NCI-H2196 (cell line): ENCODE results near the gene NUMB.

ENCODE experiments used
- DNase-seq: peaks from one replicate; lab custom pipeline; 2025; ENCODE audit not compliant: unreplicated experiment; lab: John Stamatoyannopoulos, UW

The NUMB gene

DNA sequence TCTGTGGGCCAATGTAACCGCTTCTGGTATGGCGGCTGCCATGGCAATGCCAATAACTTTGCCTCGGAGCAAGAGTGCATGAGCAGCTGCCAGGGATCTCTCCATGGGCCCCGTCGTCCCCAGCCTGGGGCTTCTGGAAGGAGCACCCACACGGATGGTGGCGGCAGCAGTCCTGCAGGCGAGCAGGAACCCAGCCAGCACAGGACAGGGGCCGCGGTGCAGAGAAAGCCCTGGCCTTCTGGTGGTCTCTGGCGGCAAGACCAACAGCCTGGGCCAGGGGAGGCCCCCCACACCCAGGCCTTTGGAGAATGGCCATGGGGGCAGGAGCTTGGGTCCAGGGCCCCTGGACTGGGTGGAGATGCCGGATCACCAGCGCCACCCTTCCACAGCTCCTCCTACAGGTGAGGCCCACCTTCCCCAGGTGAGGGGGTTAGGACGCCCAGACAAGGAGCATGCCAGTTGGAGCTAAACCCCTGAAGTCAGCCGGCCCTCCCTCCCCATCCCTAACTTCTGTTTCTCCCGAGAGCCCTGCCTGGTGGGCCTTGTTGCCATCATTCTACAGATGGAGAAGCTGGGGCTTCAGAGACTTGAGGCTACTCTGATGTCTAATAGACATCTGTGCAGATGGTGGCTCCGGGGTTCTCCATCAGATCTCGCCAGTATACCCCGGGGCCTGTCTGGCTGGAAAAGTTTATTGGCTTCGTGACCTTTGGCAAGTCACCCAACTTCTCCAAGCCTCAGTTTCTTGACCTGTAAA lies 195.7 kb downstream of the NUMB start:
- DNase-seq: no peak

DNA sequence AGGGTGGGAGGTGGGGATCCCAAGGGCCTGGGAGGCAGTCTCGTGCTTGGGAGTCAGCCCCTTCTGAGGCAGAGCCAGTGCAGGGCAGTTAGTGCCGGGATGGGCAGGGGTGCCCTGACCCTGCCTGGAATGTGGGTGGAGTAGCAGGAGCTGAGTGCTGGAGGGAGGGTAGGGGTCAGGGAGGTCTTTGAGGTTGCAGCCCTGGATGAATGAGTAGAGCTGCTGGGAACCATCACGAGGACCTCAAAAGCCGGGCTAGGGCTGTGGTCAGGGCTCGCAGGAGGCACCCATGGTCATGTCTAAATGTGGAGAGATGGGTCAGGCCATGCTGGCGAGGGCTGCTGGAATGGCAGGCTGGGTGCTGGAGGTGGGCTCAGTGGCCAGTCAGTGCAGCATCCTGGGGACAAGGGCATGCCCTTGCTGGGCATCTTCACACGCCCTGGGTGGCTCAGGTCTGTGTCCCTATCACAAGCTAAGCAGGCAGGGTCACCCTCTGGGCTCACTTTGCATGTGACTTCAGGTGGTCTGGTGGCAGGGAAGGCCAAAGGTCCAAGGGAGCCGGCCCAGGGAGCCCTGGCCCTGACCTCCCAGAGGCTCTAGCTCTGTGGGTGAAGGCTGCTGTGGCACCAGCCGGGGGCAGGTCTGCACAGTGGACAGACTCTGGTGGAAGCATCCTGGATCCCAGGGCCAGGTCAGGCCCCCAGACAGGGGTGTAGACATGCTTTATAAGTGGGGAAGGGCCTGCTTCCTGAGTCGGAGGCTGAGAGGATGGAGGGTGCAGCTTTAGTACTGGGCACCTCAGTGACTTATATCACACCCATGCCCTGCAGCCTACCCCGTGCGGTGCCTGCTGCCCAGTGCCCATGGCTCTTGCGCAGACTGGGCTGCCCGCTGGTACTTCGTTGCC lies 196.6 kb downstream of the NUMB start:
- no peak for DNase-seq

DNA sequence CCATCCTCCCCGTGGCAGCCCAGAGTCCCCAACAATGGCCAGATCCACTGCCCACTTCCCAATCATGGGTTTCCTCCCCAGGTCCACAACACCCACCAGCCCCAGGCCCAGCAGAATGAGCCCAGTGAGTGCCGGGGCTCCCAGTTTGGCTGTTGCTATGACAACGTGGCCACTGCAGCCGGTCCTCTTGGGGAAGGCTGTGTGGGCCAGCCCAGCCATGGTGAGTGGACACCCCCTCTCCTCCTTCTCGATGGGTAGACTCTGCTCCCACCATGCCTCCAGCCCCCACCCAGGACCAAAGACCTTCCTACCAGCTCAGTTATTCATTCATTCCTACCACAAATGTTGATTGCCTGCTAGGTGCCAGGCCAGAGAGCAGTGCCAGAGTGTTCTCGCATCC lies 197.3 kb downstream of the NUMB start:
- DNase-seq: no peak

DNA sequence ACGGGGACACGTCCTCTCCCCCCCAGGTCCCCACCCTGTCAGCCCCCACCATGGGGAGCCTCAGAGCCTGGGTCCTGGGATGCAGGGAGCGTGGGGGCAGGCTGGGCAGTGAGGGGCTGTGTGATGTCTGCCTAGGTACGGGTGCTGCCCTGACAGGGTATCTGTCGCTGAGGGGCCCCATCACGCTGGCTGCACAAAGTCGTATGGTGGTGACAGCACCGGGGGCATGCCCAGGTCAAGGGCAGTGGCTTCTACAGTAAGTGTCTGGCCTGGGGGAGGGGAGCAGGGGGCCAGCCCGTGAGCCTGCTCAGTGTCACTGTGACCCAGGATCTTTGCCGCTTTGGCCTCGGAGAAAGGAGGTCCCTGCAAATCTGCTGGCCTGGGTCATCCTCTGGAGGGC lies 197.8 kb downstream of the NUMB start:
- DNase-seq: no peak

GRCh38 chr14:73259837-73260236 lies 198.5 kb downstream of the NUMB start:
- no peak for DNase-seq

GRCh38 chr14:73258845-73259611 lies 199.3 kb downstream of the NUMB start:
- no peak for DNase-seq

- no peak for DNase-seq
Observed at GRCh38 chr14:73258076-73258475, 200.3 kb downstream of the NUMB start.

DNA sequence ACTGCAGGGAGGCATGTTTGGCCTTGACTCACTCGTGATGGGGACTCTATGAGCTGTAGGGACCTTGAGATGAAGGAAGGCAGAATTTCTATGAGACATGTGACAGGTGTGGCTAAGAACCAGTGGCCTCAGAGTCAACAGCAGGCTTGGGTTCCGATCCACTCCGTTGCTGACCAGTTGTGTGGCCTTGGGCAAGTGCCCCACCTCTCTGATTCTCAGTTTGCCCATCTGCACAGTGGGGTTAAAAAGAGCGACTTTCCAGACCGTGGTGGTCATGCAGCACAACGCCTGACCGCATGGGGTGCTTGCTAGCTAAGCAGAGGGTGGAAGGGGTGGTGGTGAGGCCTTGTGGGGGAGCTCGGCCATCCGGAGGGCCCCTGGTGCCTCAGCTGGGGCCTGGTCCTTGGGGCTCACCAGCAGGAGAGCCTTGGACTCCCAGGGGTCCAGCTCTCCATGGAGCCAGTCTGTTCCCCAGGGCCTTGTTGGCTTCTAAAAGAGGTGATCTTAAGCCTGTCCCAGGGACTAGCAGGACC lies 202.6 kb downstream of the NUMB start:
- DNase-seq: no peak

- no peak for DNase-seq
Observed at GRCh38 chr14:73255005-73255400, 203.3 kb downstream of the NUMB start.

- DNase-seq: no peak
Observed at GRCh38 chr14:73254247-73255004, 203.9 kb downstream of the NUMB start.

- no peak for DNase-seq
Observed at GRCh38 chr14:73253721-73254120, 204.6 kb downstream of the NUMB start.

- no peak for DNase-seq
Observed at GRCh38 chr14:73253323-73253610, 205.1 kb downstream of the NUMB start.

DNA sequence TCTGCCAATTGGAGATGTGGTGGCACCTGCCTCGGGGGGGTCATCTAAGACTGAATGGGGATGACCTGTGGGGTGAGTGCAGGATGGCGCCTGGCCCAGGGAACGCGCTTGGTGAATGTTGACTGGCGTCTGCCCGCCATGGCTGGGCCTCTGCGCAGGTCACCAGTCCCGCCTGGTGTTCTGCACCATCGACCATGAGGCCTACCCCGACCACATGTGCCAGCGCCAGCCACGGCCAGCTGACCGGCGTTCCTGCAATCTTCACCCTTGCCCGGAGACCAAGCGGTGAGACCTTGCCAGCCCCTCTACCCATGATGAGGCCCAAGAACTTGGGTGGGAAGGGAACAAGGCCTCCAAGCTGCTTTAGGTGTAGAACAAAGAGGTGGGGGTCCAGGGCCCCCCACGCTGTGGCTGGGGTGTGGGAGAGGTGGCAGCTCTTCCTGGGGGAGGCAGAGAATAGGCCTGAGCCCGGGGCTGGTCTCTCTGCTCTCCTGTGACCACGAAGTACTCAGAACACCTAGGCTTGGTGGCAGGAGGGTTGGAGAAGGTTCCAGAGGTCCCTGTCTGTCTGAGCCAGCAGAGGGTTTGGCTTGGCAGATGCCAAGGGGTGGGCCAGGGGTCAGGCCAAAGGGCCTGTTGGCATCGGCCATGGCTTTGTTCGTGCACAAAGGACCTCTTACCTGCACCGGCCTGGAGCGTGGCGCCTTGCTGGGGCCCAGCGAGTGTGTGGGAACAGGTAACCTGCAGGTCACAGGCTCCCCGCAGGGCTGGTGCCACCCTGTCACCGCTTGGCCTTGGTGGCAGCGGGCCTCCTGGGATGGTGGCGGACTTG lies 205.6 kb downstream of the NUMB start:
- DNase-seq: no peak

GRCh38 chr14:73251516-73252215 lies 206.7 kb downstream of the NUMB start:
- no peak for DNase-seq

DNA sequence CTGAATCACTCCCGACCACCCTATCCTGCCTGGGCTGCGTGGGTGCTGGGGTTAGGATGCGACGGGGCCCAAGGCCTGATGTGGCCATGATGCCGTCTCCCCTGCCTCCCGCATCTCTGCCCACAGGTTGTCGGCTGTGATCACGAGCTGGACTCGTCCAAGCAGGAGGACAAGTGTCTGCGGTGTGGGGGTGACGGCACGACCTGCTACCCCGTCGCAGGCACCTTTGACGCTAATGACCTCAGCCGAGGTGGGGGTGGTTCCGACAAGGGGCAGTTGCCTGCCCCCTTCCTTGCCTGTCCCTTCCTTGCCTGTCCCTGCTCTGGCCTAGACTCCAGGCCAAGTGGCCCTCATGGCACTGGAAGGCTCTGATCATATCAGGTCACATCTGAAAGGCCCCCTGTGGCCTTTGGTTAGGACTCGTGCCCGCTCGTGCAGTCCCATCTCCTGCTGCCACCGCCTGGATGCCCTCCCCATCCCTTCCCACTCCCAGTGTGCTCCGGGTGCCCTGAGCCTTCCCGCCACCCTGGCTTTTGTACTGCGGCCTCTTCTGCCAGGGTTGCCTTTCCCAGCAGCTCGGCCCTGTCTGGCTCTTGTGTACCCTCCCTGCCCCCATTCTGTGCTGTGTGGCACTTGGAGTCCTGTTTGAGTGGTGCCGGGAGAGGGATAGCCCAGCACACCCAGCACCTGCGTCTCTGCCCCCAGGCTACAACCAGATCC lies 207.4 kb downstream of the NUMB start:
- DNase-seq: peak; percentile 56

DNA sequence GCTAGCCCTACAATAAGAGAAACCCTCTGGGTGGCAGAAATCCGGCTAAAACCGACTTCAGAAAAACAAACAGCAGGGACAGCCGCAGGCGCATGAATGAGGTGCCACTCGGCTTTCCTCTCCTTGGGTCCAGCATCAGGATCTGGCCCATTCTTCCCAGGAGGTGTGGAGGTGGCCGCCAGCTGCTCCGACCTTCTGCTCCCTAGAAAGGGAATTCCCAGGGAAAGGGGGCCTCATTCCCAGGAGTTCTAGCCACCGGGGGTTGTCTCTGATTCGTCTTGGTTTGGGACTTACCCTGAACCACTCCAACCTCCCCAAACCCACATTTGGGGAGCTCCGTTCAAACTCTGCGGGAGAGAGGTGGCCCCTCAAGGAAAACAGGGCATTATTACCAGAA lies 208.0 kb downstream of the NUMB start:
- DNase-seq: no peak

DNA sequence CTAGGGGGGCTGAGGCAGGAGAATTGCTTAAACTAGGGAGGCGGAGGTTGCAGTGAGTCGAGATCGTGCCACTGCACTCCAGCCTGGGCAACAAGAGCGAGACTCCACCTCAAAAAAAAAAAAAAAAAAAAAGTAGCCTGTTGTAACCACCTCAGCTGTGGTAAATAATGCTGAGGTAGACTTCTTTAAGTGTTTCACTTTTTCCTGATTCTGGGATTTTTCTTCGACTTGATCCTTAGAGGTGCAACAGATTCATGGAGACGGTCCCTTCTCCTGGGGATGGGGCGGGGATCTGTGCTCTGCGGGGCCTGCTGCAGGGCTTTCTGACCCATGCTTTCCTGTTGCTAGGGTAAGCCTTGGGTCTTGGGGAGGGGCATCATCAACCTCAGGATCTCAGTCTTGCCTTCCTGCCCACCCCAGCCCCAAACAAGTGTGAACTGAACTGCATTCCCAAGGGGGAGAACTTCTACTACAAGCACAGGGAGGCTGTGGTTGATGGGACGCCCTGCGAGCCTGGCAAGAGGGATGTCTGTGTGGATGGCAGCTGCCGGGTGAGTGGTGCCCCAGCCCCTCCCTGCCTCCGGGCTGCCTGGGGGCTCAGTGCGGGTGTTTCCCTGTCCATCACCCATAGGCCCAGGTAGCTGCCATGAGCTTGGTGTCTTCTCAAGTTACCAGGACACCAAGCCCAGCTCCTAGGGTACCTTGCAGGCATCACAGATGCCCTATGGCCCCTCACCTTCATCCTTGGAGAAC lies 208.6 kb downstream of the NUMB start:
- DNase-seq: no peak

DNA sequence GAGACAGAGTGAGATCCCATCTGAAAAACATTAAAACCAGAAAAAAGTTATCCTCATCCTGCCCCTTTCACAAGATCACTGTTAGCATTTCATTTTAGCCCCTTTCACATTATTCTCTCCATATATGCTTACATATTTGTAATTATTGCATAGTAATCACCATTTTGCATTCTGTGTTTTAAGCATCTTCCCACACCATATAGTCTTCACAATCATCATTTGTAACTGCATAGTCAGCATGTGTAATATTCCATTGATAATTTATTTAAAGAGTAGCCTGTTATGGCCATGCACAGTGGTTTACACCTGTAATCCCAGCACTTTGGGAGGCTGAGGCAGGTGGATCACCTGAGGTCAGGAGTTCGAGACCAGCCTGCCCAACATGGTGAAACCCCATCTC lies 209.2 kb downstream of the NUMB start:
- no peak for DNase-seq
